Measurements from ENCODE around the gene MEGF6. TPM values are rescaled to one million over a fixed set of nuclear protein-coding genes. Genes with fewer than 3 reads are reported as not detected.

The MEGF6 gene
- total RNA-seq, 1 experiment from 2014 or later, result 21.3 TPM

DNA sequence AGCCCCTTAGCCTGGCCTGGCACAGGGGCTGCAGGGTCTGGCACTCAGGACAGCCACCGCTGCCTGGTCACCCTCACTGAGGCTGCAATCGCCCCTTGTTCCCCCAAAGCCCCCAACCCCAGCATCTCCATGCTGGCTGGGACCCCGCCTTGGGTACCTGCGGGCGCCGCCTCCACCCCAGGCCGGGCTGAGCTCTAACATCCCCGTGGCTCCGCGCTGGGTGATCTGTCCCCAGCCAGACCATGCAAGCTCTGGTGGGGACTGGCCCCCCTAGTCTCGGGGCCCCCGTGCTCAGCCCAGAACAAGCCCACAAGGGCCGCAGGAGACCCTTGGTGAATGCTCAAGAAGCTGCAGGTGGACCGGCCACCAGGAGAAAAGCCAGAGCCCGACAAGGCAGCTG, 62.4 kb downstream of the MEGF6 start:
- no peaks in the 10 kb centered on the region for H3K9me3 ChIP-seq (ENCODE audit: control insufficient read depth, low read depth, low read length)
- no peak overlapping the region for H3K9ac ChIP-seq (ENCODE audit: extremely low read depth, insufficient read length, low read length)
- H3K4me1 Mint-ChIP-seq, result peaks cover 0 to 16% of the 10 kb centered on the region in 2 experiments; a peak in 2 of 4 replicates
- DNase-seq, result no peak
- H3K79me2 ChIP-seq (ENCODE audit: insufficient read depth, low read length), result no peaks in the 10 kb centered on the region
- no peak overlapping the region for H3K4me2 ChIP-seq (ENCODE audit: insufficient read depth, insufficient read length, low read length)
- no peak overlapping the region for H3K56ac ChIP-seq (ENCODE audit: insufficient read length, low read depth, low read length)
- TF ChIP-seq, protein P1, sequence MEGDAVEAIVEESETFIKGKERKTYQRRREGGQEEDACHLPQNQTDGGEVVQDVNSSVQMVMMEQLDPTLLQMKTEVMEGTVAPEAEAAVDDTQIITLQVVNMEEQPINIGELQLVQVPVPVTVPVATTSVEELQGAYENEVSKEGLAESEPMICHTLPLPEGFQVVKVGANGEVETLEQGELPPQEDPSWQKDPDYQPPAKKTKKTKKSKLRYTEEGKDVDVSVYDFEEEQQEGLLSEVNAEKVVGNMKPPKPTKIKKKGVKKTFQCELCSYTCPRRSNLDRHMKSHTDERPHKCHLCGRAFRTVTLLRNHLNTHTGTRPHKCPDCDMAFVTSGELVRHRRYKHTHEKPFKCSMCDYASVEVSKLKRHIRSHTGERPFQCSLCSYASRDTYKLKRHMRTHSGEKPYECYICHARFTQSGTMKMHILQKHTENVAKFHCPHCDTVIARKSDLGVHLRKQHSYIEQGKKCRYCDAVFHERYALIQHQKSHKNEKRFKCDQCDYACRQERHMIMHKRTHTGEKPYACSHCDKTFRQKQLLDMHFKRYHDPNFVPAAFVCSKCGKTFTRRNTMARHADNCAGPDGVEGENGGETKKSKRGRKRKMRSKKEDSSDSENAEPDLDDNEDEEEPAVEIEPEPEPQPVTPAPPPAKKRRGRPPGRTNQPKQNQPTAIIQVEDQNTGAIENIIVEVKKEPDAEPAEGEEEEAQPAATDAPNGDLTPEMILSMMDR (conservative IDR thresholded peaks at IDR 0.05), result no peak
- H4K5ac ChIP-seq (ENCODE audit: insufficient read length, low read depth, low read length), result no peak overlapping the region
- H3K9me3 Mint-ChIP-seq, result no peaks in the 10 kb centered on the region
- H3K27ac ChIP-seq (ENCODE audit: insufficient read length, low read depth, low read length), result no peak overlapping the region
- no peak overlapping the region for H3K18ac ChIP-seq (ENCODE audit: insufficient read length, low read depth, low read length)
- no peaks in the 10 kb centered on the region for H3K27me3 ChIP-seq (ENCODE audit: insufficient read depth, low read length)
- H3K23me2 ChIP-seq (ENCODE audit: insufficient read length, low read depth, low read length, poor library complexity, severe bottlenecking), result no peaks in the 10 kb centered on the region
- no peak overlapping the region for H3K23ac ChIP-seq (ENCODE audit: insufficient read length, low read depth, low read length)
- H3K36me3 Mint-ChIP-seq (ENCODE audit: insufficient read depth in 1 of 3, low read depth in 3 of 3), result no peaks in the 10 kb centered on the region
- no peak overlapping the region for H4K8ac ChIP-seq (replicated peaks; ENCODE audit: insufficient read length, low read depth, low read length)
- H2BK20ac ChIP-seq (ENCODE audit: low read depth, low read length, poor library complexity, severe bottlenecking), result no peak overlapping the region
- no peak overlapping the region for H3T11ph ChIP-seq (ENCODE audit: low read length)
- no peak overlapping the region for H4K91ac ChIP-seq (ENCODE audit: insufficient read length, low read depth, low read length)
- no peak overlapping the region for H2AFZ ChIP-seq (ENCODE audit: low read length)
- H3K4me3 Mint-ChIP-seq, result no peak overlapping the region
- H2BK5ac ChIP-seq (ENCODE audit: insufficient read length, low read length), result no peak overlapping the region
- H2BK120ac ChIP-seq (ENCODE audit: low read depth, low read length, poor library complexity, severe bottlenecking), result no peak overlapping the region
- H3K79me1 ChIP-seq (ENCODE audit: insufficient read depth, low read depth, low read length, poor library complexity, severe bottlenecking), result no peaks in the 10 kb centered on the region
- no peaks in the 10 kb centered on the region for H4K20me1 ChIP-seq (ENCODE audit: control insufficient read depth, insufficient read depth, insufficient read length)
- no peak overlapping the region for H2BK12ac ChIP-seq (ENCODE audit: insufficient read length, low read depth, low read length)
- WGBS (ENCODE audit: extremely low coverage, insufficient read length, low lambda C conversion rate), result no CpG with 5 or more reads among the region's 15 CpGs
- H2AK5ac ChIP-seq (ENCODE audit: insufficient read length, low read length), result no peak overlapping the region
- no peaks in the 10 kb centered on the region; the same call in 1 of the 2 replicates for H3K4me1 ChIP-seq (ENCODE audit: insufficient read depth, low read length)
- H3K27me3 Mint-ChIP-seq (ENCODE audit: low read depth), result no peaks in the 10 kb centered on the region
- H2BK15ac ChIP-seq (ENCODE audit: low read depth, low read length), result no peak overlapping the region
- no peak overlapping the region for H3K27ac Mint-ChIP-seq
- no peak overlapping the region for H3K4ac ChIP-seq (ENCODE audit: low read depth, low read length)
- no peak overlapping the region for H3K14ac ChIP-seq (ENCODE audit: insufficient read depth, low read length)
